SJCRH30 (cell line): ENCODE data around the gene TEKTIP1. TPM values are rescaled to one million over a fixed set of nuclear protein-coding genes. Genes with fewer than 3 reads are reported as not detected.
"Not testable (repeated sequence)": the region's sequence is repeated elsewhere in the genome, so short reads cannot be mapped to it uniquely, and the experiment has no call there.

ENCODE experiments used
- DNase-seq, 2 experiments: peaks; one replicate each; pipeline ENCODE4 v3.0.0-alpha.2; 2015 to 2020
- H3K27ac ChIP-seq: fragments of 250-450 bp; sonication (Bioruptor Pico); 2 replicates; pipeline ENCODE4 v1.5.1; 2020; ENCODE audit warnings: mild to moderate bottlenecking, moderate library complexity
- H3K27me3 ChIP-seq: fragments of 250-450 bp; sonication (Bioruptor Pico); 2 replicates; pipeline ENCODE4 v1.5.1; 2020; ENCODE audit warnings: mild to moderate bottlenecking, moderate library complexity
- H3K36me3 ChIP-seq: fragments of 250-450 bp; sonication (Bioruptor Pico); 2 replicates; pipeline ENCODE4 v1.5.1; 2020; ENCODE audit warnings: mild to moderate bottlenecking, moderate library complexity
- H3K4me1 ChIP-seq: fragments of 250-450 bp; sonication (Bioruptor Pico); 2 replicates; pipeline ENCODE4 v1.5.1; 2020; ENCODE audit warnings: mild to moderate bottlenecking, moderate library complexity
- H3K4me3 ChIP-seq: fragments of 250-450 bp; sonication (Bioruptor Pico); 2 replicates; pipeline ENCODE4 v1.5.1; 2020; ENCODE audit warnings: mild to moderate bottlenecking, moderate library complexity
- H3K9me3 ChIP-seq: fragments of 250-450 bp; sonication (Bioruptor Pico); replicated peaks from 2 replicates; pipeline ENCODE4 v1.5.1; 2020; ENCODE audit warnings: mild to moderate bottlenecking, moderate library complexity
- total RNA-seq: library from RNA; depleted of rRNA; stranded (reverse); fragments of >200 nt; shearing (Covaris generic); gene quantifications from 2 replicates; pipeline ENCODE4 v1.2.3, GENCODE V29; 2014; rRNA removed

TEKTIP1 gene
- total RNA-seq, 1 experiment from 2014 or later, result not detected

DNA sequence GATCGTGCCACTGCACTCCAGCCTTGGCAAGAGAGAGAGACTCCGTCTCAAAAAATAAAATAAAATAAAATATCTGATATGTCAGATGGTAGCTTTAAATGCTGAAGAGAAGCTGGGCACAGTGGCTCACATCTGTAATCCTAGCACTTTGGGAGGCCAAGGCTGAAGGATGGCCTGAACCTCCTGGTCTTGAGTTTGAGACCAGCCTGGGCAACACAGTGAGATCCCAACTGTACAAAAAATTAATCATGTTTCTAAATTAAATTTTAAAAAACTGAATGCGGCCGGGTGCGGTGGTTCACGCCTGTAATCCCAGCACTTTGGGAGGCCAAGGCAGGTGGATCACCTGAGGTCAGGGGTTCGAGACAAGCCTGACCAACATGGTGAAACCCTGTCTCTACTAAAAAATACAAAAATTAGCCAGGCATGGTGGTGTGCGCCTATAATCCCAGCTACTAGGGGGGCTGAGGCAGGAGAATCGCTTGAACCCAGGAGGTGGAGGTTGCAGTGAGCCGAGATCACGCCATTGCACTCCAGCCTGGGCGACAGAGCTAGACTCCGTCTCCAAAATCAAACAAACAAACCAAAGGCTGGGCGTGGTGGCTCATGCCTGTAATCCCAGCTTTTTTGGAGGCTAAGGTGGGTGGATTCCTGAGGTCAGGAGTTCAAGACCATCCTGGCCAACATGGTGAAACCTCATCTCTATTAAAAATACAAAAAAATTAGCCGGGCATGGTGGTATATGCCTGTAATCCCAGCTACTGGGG, 45.2 kb downstream of the TEKTIP1 start:
- not testable (repeated sequence) for H3K9me3 ChIP-seq, H3K4me3 ChIP-seq, H3K27ac ChIP-seq, H3K36me3 ChIP-seq, H3K27me3 ChIP-seq, DNase-seq, H3K4me1 ChIP-seq

DNA sequence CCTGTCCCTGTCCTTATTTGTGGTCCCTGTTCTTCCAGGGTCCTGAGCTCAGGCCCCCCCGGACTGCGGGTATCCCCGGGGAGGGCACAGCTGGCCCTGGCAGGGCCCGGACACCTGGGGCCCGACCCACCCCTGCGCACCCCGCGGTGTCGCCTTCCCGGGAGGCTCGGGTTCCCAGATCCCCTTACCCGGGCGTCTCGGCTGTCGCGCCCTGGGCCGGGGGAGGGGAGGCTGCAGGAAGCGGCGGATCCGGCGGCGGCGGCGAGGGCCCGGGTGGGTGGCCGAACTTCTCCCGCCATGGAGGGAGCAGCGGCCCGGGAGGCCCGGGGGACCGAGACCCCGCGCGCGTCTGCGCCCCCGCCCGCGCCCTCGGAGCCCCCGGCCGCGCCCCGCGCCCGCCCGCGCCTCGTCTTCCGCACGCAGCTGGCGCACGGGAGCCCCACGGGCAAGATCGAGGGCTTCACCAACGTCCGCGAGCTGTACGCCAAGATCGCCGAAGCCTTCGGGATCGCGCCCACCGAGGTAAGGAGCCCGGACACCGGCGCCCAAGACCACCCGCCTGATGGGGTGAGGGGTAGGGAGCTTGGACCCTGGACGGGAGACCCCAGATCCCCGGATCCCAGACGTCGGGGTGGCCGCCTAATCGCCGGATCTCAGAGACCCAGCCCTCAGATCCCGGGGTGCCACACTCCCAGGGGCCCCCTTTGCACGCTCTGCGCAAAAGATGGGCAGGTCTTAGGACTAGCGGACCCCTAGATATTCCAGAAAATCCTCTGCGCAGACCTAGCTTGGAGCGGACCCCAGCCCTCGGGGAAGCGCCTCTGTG, 46.5 kb downstream of the TEKTIP1 start, which contains the start of gene GIPC3:
Gene GIPC3 (plus strand): TSS at position 178 of the 826 bp plus-strand sequence. CDS start 120 bp downstream, at position 298.
- no peak within 1 kb of the TSS for H3K27ac ChIP-seq
- DNase-seq, result no peak
- H3K4me3 ChIP-seq, result no peak within 1 kb of the TSS

DNA sequence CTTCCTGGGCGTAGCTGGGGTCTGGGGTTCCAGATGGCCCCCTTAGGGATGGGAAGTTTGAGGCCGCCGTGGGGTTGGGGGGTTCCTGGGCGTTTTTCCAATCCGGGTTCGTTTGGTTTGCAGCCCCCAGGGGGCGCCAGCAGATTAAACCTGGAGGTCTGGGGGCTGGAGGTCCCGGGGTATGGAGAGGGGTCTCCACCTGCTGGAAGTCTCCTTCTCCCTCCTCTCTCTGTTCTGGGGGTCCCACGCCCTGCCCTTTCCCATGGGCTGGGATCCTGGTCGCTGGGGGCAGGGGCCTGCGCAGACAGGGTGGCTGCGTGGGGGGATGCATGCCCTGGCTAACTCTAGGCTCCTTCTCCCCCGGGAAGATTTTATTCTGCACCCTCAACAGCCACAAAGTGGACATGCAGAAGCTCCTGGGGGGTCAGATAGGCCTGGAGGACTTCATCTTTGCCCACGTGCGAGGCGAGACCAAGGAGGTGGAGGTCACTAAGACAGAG, 47.2 kb downstream of the TEKTIP1 start:
- Histone ChIP-seq H3K27ac (no peak overlapping the region), H3K36me3 (no peaks in the 10 kb centered on the region), H3K27me3 (no peaks in the 10 kb centered on the region), H3K4me1 (no peaks in the 10 kb centered on the region), H3K9me3 (no peaks in the 10 kb centered on the region), H3K4me3 (no peak overlapping the region)
- DNase-seq, result peak in 1 of 2 experiments; percentile 38

More for the DNA sequence above, 46.5 kb downstream of the TEKTIP1 start, which contains the start of gene GIPC3:
- Histone ChIP-seq H3K4me1 (no peaks in the 10 kb centered on the region), H3K27me3 (no peaks in the 10 kb centered on the region), H3K9me3 (no peaks in the 10 kb centered on the region), H3K36me3 (no peaks in the 10 kb centered on the region)

DNA sequence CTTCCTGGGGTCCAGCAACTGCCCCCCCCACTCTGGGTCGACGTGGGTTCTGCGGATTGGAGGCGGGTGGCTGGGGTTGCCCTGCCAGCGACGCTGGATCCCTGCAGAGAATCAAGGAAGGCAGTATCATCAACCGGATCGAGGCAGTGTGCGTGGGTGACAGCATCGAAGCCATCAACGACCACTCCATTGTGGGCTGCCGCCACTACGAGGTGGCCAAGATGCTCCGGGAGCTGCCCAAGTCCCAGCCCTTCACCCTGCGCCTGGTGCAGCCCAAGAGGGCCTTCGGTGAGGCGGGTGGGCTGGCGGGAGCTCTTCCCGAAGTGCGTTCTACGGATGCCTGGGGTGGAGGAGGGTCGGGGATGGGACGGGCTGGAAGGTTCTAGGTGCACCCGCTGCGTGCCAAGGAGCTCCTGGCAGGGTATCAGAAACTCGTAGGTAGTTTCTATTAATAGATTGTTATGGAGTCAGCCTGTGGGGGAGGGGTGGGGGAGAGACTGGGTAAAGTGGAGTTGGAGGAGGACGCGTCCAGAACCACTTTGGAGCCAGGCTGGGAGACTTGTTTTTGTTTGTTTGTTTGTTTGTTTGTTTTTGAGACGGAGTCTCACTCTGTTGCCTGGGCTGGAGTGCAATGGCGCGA, 47.9 kb downstream of the TEKTIP1 start:
- Histone ChIP-seq H3K27ac (no peak overlapping the region), H3K27me3 (no peaks in the 10 kb centered on the region), H3K9me3 (no peaks in the 10 kb centered on the region), H3K36me3 (no peaks in the 10 kb centered on the region), H3K4me3 (no peak overlapping the region), H3K4me1 (no peaks in the 10 kb centered on the region)
- DNase-seq, result no peak

DNA sequence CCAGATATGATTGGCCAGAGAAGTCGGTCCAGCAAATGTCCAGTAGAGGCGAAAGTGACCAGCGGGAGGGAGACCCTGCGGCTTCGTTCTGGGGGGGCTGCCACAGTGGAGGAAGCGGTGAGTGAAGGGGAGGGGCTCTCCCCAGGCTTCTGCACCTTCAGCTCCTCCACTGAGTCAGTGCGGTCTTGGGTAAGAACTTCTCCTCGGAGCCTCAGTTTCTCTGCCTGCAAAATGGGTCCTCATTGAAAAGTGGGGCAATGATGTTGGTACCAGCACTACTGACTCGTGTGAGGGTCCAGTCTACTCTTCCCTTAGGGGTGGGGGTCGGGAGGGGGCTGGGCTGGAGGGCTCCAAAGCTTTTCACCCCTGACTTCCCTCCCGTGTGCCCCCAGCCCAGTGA, 50.5 kb downstream of the TEKTIP1 start:
- DNase-seq, result no peak
- no peak overlapping the region for H3K4me3 ChIP-seq
- no peaks in the 10 kb centered on the region for H3K36me3 ChIP-seq
- no peaks in the 10 kb centered on the region for H3K27me3 ChIP-seq
- H3K4me1 ChIP-seq, result no peaks in the 10 kb centered on the region
- H3K9me3 ChIP-seq, result no peaks in the 10 kb centered on the region
- H3K27ac ChIP-seq, result no peak overlapping the region

DNA sequence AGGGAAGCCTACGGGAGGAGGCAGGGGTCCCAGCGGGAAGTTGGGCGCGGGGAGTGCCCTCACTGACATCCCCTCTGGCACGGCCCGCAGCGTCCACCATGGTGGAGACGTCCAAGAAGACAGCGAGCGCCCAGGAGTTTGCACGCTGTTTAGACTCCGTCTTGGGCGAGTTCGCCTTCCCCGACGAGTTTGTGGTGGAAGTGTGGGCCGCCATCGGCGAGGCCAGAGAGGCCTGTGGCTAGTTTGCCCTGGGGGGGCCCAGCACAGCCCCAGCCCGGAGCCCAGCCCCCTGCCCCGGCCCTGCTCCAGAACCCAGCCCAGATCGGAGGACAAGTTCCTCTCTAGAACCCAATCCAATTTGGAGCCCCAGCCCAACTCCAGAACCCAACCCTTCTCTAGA, 51.0 kb downstream of the TEKTIP1 start:
- Histone ChIP-seq H3K9me3 (no peaks in the 10 kb centered on the region), H3K4me3 (no peak overlapping the region), H3K36me3 (no peaks in the 10 kb centered on the region), H3K27me3 (no peaks in the 10 kb centered on the region), H3K4me1 (no peaks in the 10 kb centered on the region), H3K27ac (no peak overlapping the region)
- DNase-seq, result no peak

DNA sequence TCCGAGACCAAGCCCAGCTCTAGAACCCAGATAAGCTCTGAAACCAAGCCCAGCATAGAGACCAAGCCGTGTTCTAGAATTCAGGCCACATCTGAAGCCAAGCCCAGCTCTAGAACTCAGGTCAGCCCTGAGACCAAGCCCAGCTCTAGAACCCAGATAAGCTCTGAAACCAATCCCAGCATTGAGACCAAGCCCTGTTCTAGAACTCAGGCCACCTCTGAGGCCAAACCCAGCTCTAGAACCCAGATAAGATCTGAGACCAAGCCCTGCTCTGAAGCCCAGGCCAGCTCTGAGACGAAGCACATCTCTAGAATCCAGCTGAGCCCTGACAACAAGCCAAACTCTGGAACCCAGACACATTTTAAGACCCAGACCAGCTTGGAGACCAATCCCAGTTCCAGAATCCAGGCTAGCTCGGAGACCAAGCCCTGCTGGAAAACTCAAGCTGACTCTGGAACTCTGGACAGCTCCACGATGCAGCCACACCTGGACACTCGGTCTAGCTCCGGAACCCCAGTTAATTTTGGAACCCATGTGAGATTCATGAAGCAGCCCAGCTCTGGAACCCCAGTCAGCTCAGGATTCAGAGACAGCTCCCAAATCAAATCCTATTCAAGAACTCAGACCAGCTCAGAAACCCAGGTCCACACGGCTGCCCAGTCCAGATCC, 52.2 kb downstream of the TEKTIP1 start:
- no peaks in the 10 kb centered on the region for H3K36me3 ChIP-seq
- no peak overlapping the region for H3K4me3 ChIP-seq
- H3K4me1 ChIP-seq, result no peaks in the 10 kb centered on the region
- no peak for DNase-seq
- no peak overlapping the region for H3K27ac ChIP-seq
- H3K9me3 ChIP-seq, result no peaks in the 10 kb centered on the region
- H3K27me3 ChIP-seq, result no peaks in the 10 kb centered on the region

DNA sequence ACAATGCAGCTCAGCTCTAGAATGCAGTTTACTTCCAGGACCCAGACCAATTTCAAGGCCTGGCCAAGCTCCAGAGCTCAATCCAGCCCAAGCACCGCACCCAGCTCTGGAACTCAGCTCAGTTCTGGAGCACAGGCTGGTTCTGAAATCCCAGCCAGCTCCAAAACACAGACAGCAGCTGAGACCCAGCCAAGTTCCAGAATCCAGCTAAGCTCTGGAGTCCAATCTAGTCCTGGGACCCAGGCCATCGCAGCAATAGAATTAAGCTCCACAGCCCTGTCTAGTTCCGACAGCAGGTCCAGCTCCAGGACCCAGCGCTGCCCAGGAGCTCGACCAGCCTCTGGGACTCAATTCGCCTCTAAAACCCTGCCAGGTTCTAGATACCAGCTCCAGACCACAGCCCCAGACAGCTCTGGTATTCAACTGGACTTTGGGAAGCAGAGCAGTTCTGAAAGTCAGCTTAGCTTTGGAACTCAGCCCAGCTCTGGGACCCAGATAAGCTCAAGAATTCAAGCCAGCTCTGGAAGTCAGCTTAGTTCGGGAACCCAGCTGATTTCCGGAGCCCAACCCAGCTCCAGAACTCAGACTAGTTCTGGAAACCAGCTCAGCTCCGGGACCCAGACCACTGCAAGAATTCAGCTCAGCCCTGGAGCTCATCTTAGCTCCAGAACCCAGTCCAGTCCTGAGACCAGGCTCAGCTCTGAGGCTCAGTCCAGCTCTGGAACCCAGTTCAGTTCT, 53.1 kb downstream of the TEKTIP1 start:
- H3K4me1 ChIP-seq, result no peaks in the 10 kb centered on the region
- no peak for DNase-seq

DNA sequence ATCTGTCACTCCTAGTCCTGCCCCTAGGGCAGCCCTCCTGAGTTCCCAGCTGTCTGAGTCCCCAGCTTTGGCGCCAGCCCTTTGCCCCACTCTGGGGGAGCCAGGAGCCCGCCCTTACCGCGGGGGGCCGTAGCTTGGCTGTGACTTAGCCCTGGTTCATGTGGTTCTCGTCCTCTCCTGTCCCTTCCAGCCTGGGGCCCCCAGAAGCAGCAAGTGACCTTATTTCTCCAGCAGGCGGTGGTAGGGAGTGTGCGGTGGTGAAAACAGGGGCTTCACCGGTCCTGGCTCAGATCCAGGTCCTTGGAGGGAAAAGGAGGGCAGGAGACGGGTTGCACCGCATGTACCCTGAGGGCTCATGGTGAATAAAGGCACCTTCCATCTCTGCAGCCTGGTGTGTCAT, 54.2 kb downstream of the TEKTIP1 start:
- no peaks in the 10 kb centered on the region for H3K36me3 ChIP-seq
- no peak overlapping the region for H3K27ac ChIP-seq
- no peak overlapping the region for H3K4me3 ChIP-seq
- DNase-seq, result no peak
- no peaks in the 10 kb centered on the region for H3K4me1 ChIP-seq
- H3K27me3 ChIP-seq, result no peaks in the 10 kb centered on the region
- no peaks in the 10 kb centered on the region for H3K9me3 ChIP-seq

More for the DNA sequence above, 53.1 kb downstream of the TEKTIP1 start:
- Histone ChIP-seq H3K36me3 (no peaks in the 10 kb centered on the region), H3K4me3 (no peak overlapping the region), H3K27ac (no peak overlapping the region), H3K27me3 (no peaks in the 10 kb centered on the region), H3K9me3 (no peaks in the 10 kb centered on the region)

Other genes starting within 250 kb of the TEKTIP1 start
- 15.1 and 16.4 TPM in 2 replicates for gene NFIC, start 172.6 kb upstream of the TEKTIP1 start, total RNA-seq
- not detected in 2 replicates for gene SMIM24, start 58.6 kb upstream of the TEKTIP1 start, total RNA-seq
- gene SMIM44, start 55.7 kb upstream of the TEKTIP1 start, total RNA-seq, result not detected in 2 replicates
- 11.7 and 12.3 TPM in 2 replicates for gene DOHH, start 38.5 kb upstream of the TEKTIP1 start, total RNA-seq
- gene FZR1, start 32.9 kb upstream of the TEKTIP1 start, total RNA-seq, result 31.4 and 31.8 TPM in 2 replicates
- 54.6 and 57.1 TPM in 2 replicates for gene MFSD12, start 18.4 kb downstream of the TEKTIP1 start, total RNA-seq
- 45.0 and 48.0 TPM in 2 replicates for gene HMG20B, start 33.8 kb downstream of the TEKTIP1 start, total RNA-seq
- gene GIPC3, start 46.3 kb downstream of the TEKTIP1 start, total RNA-seq, result 0.03 and 0.06 TPM in 2 replicates
- gene TBXA2R, start 67.7 kb downstream of the TEKTIP1 start, total RNA-seq, result 0.06 and 0.13 TPM in 2 replicates
- 21.4 and 21.6 TPM in 2 replicates for gene CACTIN, start 87.6 kb downstream of the TEKTIP1 start, total RNA-seq
- 11.8 and 12.2 TPM in 2 replicates for gene PIP5K1C, start 161.3 kb downstream of the TEKTIP1 start, total RNA-seq
- not detected in 2 replicates for gene TJP3, start 169.2 kb downstream of the TEKTIP1 start, total RNA-seq
- gene APBA3, start 222.5 kb downstream of the TEKTIP1 start, total RNA-seq, result 15.0 and 15.2 TPM in 2 replicates
- gene MRPL54, start 223.5 kb downstream of the TEKTIP1 start, total RNA-seq, result 23.9 and 29.4 TPM in 2 replicates
- gene RAX2, start 233.1 kb downstream of the TEKTIP1 start, total RNA-seq, result not detected in 2 replicates
- not detected in 2 replicates for gene MATK, start 247.2 kb downstream of the TEKTIP1 start, total RNA-seq